ENCODE results near the gene MAP9. TPM values are rescaled to one million over a fixed set of nuclear protein-coding genes. Genes with fewer than 3 reads are reported as not detected.

The MAP9 gene
- total and polyA plus RNA-seq, 12 donors, result 3.4 to 15.1 (median 8.1) TPM

GRCh38 chr4:155407480-155407879 is 30.7 kb upstream of the MAP9 start:
- H3K4me3 ChIP-seq, result no peak overlapping the region
- H3K9me3 ChIP-seq (replicated peaks in 1 of 3), result no peaks in the 10 kb centered on the region
- no peak for TF ChIP-seq POLR2A (IDR thresholded peaks at IDR 0.05)
- no peak for TF ChIP-seq CTCF (IDR thresholded peaks at IDR 0.05)
- H3K27ac ChIP-seq, result no peak overlapping the region
- H3K27me3 ChIP-seq, result no peaks in the 10 kb centered on the region
- no peak for DNase-seq
- H3K36me3 ChIP-seq (replicated peaks in 1 of 2), result no peaks in the 10 kb centered on the region
- intact Hi-C loops (cut with DNase I), result no loop called here
- 35 to 55% (median 40%) methylated on average over 1 of the region's 1 CpG for WGBS, 4 donors
- no peaks in the 10 kb centered on the region for H3K4me1 ChIP-seq (replicated peaks in 1 of 2)

GRCh38 chr4:155405059-155405458 is 28.3 kb upstream of the MAP9 start:
- DNase-seq, result no peak
- TF ChIP-seq POLR2A (IDR thresholded peaks at IDR 0.05), result no peak
- TF ChIP-seq CTCF (IDR thresholded peaks at IDR 0.05), result no peak
- Histone ChIP-seq H3K9me3 (replicated peaks in 1 of 3) (no peaks in the 10 kb centered on the region), H3K4me1 (replicated peaks in 1 of 2) (no peaks in the 10 kb centered on the region), H3K27ac (no peak overlapping the region), H3K4me3 (no peak overlapping the region), H3K27me3 (no peaks in the 10 kb centered on the region), H3K36me3 (replicated peaks in 1 of 2) (no peaks in the 10 kb centered on the region)
- 44 to 57% (median 47%) methylated on average over 2 of the region's 2 CpGs for WGBS, 4 donors
- intact Hi-C loops (cut with DNase I), result no loop called here

- no peaks in the 10 kb centered on the region for H3K27me3 ChIP-seq
- no peak overlapping the region for H3K27ac ChIP-seq
- H3K4me3 ChIP-seq, result no peak overlapping the region
- TF ChIP-seq POLR2A (IDR thresholded peaks at IDR 0.05) (no peak), CTCF (IDR thresholded peaks at IDR 0.05) (peak in 3 of 6 experiments; percentile 20 to 34 (median 24))
- no peaks in the 10 kb centered on the region for H3K36me3 ChIP-seq (replicated peaks in 1 of 2)
- 5 to 12% (median 7%) methylated on average over 4 of the region's 4 CpGs for WGBS, 4 donors
- no peak for DNase-seq
- intact Hi-C loops (cut with DNase I), result no loop called here
- H3K9me3 ChIP-seq (replicated peaks in 1 of 3), result no peaks in the 10 kb centered on the region
- no peaks in the 10 kb centered on the region for H3K4me1 ChIP-seq (replicated peaks in 1 of 2)
Measured at GRCh38 chr4:155403886-155404285, 27.1 kb upstream of the MAP9 start.

- Histone ChIP-seq H3K4me3 (no peak overlapping the region), H3K27me3 (no peaks in the 10 kb centered on the region), H3K36me3 (replicated peaks in 1 of 2) (no peaks in the 10 kb centered on the region), H3K9me3 (replicated peaks in 1 of 3) (no peaks in the 10 kb centered on the region), H3K4me1 (replicated peaks in 1 of 2) (no peaks in the 10 kb centered on the region), H3K27ac (no peak overlapping the region)
- TF ChIP-seq POLR2A (IDR thresholded peaks at IDR 0.05) (no peak), CTCF (IDR thresholded peaks at IDR 0.05) (no peak)
- no peak for DNase-seq
- 28 to 49% (median 37%) methylated on average over 2 of the region's 2 CpGs for WGBS, 4 donors
- intact Hi-C loops (cut with DNase I), result no loop called here
Measured at GRCh38 chr4:155402941-155403340, 26.2 kb upstream of the MAP9 start.
